OCI-LY1 (cell line): ENCODE data around the gene GLIS1.

Experiments
- H2AFZ ChIP-seq: fragments of 200-600 bp; sonication (generic), shearing (Covaris generic); 2 replicates; pipeline ENCODE4 v1.6.0; 2014; ENCODE audit warnings: antibody characterized with exemption, mild to moderate bottlenecking, low read length
- H3F3A ChIP-seq: fragments of 200-600 bp; sonication (generic), shearing (Covaris generic); 2 replicates; pipeline ENCODE4 v1.6.0; 2014; ENCODE audit warnings: mild to moderate bottlenecking, antibody characterized with exemption, low read length, moderate library complexity; ENCODE audit not compliant: insufficient read depth
- H3K27ac ChIP-seq: fragments of 200-600 bp; sonication (generic); 2 replicates; pipeline ENCODE4 v1.5.1; 2014; ENCODE audit warnings: low read length, mixed run types, mild to moderate bottlenecking, low read depth; ENCODE audit not compliant: poor library complexity, severe bottlenecking
- H3K27me3 ChIP-seq: fragments of 200-600 bp; sonication (generic); 2 replicates; pipeline ENCODE4 v1.6.0; 2014; ENCODE audit warnings: antibody characterized with exemption, mild to moderate bottlenecking, low read length, moderate library complexity; ENCODE audit not compliant: insufficient read depth
- H3K36me3 ChIP-seq: fragments of 200-600 bp; sonication (generic); 2 replicates; pipeline ENCODE4 v1.6.1; 2014; ENCODE audit warnings: mild to moderate bottlenecking, antibody characterized with exemption, low read length, moderate library complexity, mixed read lengths; ENCODE audit not compliant: insufficient read depth
- H3K4me1 ChIP-seq: fragments of 200-600 bp; sonication (generic); 2 replicates; pipeline ENCODE4 v1.5.1; 2014; ENCODE audit warnings: mild to moderate bottlenecking, low read length, moderate library complexity; ENCODE audit not compliant: insufficient read depth, severe bottlenecking
- H3K4me2 ChIP-seq: fragments of 200-600 bp; sonication (generic), shearing (Covaris generic); 2 replicates; pipeline ENCODE4 v1.6.1; 2014; ENCODE audit warnings: low read length
- H3K4me3 ChIP-seq: fragments of 200-600 bp; sonication (generic); 2 replicates; pipeline ENCODE4 v1.5.1; 2014; ENCODE audit warnings: low read length, low read depth, mild to moderate bottlenecking, mixed read lengths; ENCODE audit not compliant: poor library complexity, severe bottlenecking
- H3K79me2 ChIP-seq: fragments of 200-600 bp; shearing (Covaris generic); 2 replicates; pipeline ENCODE4 v1.6.1; 2016; ENCODE audit warnings: mixed run types, low read length, mixed read lengths; ENCODE audit not compliant: insufficient read depth
- H3K9ac ChIP-seq: fragments of 200-600 bp; sonication (generic), shearing (Covaris generic); 2 replicates; pipeline ENCODE4 v1.6.1; 2014; ENCODE audit warnings: mild to moderate bottlenecking, low read length, mixed read lengths
- H3K9me2 ChIP-seq: fragments of 200-600 bp; sonication (generic), shearing (Covaris generic); 2 replicates; pipeline ENCODE4 v1.6.1; 2014; ENCODE audit warnings: low read depth, mild to moderate bottlenecking, low read length, mixed read lengths
- H3K9me3 ChIP-seq: fragments of 200-600 bp; shearing (Covaris generic); 2 replicates; pipeline ENCODE4 v1.6.1; 2014; ENCODE audit warnings: low read length, mixed read lengths
- H4K20me1 ChIP-seq: fragments of 200-600 bp; sonication (generic), shearing (Covaris generic); 2 replicates; pipeline ENCODE4 v1.6.0; 2016; ENCODE audit warnings: mild to moderate bottlenecking, low read length; ENCODE audit not compliant: insufficient read depth
- CTCF ChIP-seq: fragments of 200-600 bp; sonication (generic), shearing (Covaris generic); IDR thresholded peaks from 2 replicates; pipeline ENCODE4 v1.5.1; 2017; ENCODE audit warnings: mild to moderate bottlenecking, antibody characterized with exemption, low read length, moderate library complexity, mixed read lengths
- EZH2 ChIP-seq: fragments of 200-600 bp; sonication (generic), shearing (Covaris generic); IDR thresholded peaks from 2 replicates; pipeline ENCODE4 v1.8.0; 2017; ENCODE audit warnings: borderline replicate concordance, mixed run types, mild to moderate bottlenecking, antibody characterized with exemption, low read length, moderate library complexity, mixed read lengths

GLIS1 gene

DNA sequence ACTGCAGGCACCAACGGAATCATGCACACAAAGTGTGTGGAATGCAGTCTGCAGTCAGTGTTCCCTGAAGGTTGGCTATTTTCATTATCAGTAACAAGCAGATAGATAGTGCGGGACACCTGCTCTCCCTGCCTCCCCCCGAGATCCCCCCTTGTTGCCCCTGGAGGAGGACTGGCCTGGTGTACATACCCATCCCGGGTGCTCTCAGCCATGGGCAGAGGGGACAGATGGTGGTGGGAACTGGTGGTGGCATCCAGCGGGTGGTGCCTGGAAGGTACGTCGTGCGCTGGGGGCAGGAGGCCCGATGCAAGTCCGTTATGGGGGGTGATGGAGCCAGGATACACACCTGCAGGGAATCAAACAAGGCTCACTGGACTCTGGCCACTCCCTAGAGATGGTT is 224.5 kb downstream of the GLIS1 start:
- no peaks in the 10 kb centered on the region for H3K79me2 ChIP-seq
- H2AFZ ChIP-seq, result no peak overlapping the region
- TF ChIP-seq CTCF, result no peak
- H3K4me2 ChIP-seq, result no peak overlapping the region
- H3K36me3 ChIP-seq, result no peaks in the 10 kb centered on the region
- H3K4me1 ChIP-seq, result no peaks in the 10 kb centered on the region
- H3K9me2 ChIP-seq, result no peaks in the 10 kb centered on the region
- H4K20me1 ChIP-seq, result no peaks in the 10 kb centered on the region
- H3K9ac ChIP-seq, result no peak overlapping the region
- no peak overlapping the region for H3K27ac ChIP-seq
- no peaks in the 10 kb centered on the region for H3F3A ChIP-seq
- peaks cover 10% of the 10 kb centered on the region for H3K27me3 ChIP-seq
- H3K4me3 ChIP-seq, result no peak overlapping the region
- H3K9me3 ChIP-seq, result no peaks in the 10 kb centered on the region

GRCh38 chr1:53513846-53514245 is 225.1 kb downstream of the GLIS1 start:
- no peaks in the 10 kb centered on the region for H3K9me3 ChIP-seq
- H3K36me3 ChIP-seq, result no peaks in the 10 kb centered on the region
- H3K4me3 ChIP-seq, result no peak overlapping the region
- no peak overlapping the region for H2AFZ ChIP-seq
- H3K9me2 ChIP-seq, result no peaks in the 10 kb centered on the region
- peaks cover 10% of the 10 kb centered on the region for H3K27me3 ChIP-seq
- H3K4me1 ChIP-seq, result no peaks in the 10 kb centered on the region
- no peaks in the 10 kb centered on the region for H3K79me2 ChIP-seq
- TF ChIP-seq EZH2, result no peak
- H3F3A ChIP-seq, result no peaks in the 10 kb centered on the region
- H4K20me1 ChIP-seq, result no peaks in the 10 kb centered on the region
- H3K27ac ChIP-seq, result no peak overlapping the region
- no peak overlapping the region for H3K9ac ChIP-seq
- no peak overlapping the region for H3K4me2 ChIP-seq

- no peaks in the 10 kb centered on the region for H3K4me1 ChIP-seq
- H3K79me2 ChIP-seq, result no peaks in the 10 kb centered on the region
- TF ChIP-seq EZH2, result no peak
- no peak for TF ChIP-seq CTCF
- H3K4me3 ChIP-seq, result no peak overlapping the region
- H3K27me3 ChIP-seq, result peaks cover 10% of the 10 kb centered on the region
- H2AFZ ChIP-seq, result no peak overlapping the region
- H3K9ac ChIP-seq, result no peak overlapping the region
- no peaks in the 10 kb centered on the region for H3K9me3 ChIP-seq
- H4K20me1 ChIP-seq, result no peaks in the 10 kb centered on the region
- H3K36me3 ChIP-seq, result no peaks in the 10 kb centered on the region
- H3K4me2 ChIP-seq, result no peak overlapping the region
- no peak overlapping the region for H3K27ac ChIP-seq
- no peaks in the 10 kb centered on the region for H3K9me2 ChIP-seq
- H3F3A ChIP-seq, result no peaks in the 10 kb centered on the region
These were observed 225.9 kb downstream of the GLIS1 start for GRCh38 chr1:53512807-53513755.
